Iris pigment epithelial cell (primary cell): Measurements from ENCODE around the gene ITGAL.

ENCODE experiments used
- DNase-seq: peaks from one replicate; pipeline ENCODE4 v3.0.0-alpha.2; 2011; ENCODE audit warnings: low read depth

ITGAL gene

DNA sequence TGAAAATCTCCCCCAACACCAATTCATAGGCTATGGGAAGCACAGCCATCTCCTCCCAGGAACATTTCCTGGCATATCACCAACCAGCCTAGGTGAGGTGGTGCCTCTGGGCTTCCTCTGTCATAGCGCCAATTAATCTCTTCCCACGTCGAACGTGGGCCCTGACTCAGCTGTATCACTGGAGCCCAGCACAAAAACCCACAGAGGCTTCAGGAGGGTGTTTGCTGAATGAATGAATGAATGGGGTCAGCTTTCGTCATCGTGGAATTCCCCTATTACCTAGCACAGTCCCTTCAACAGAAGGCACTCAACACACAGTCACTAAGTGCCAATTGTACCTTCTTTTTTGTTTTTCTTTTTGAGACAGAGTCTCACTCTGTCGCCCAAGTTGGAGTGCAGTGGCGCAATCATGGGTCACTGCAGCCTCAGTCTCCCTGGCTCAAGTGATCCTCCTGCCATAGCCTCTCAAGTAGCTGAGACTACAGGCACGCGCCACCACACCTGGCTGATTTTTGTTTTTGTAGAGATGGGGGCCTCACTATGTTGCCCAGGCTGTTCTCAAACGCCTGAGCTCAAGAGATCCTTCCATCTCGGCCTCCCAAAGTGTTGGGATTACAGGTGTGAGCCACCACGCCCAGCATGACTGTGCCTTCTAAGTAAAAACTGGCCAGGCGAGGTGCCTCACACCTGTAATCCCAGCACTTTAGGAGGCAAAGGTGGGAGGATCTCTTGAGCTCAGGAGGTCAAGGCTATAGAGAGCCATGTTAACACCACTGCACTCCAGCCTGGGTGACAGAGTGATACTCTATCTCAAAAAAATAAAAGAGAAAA, 94.8 kb downstream of the ITGAL start:
- DNase-seq: no peak

DNA sequence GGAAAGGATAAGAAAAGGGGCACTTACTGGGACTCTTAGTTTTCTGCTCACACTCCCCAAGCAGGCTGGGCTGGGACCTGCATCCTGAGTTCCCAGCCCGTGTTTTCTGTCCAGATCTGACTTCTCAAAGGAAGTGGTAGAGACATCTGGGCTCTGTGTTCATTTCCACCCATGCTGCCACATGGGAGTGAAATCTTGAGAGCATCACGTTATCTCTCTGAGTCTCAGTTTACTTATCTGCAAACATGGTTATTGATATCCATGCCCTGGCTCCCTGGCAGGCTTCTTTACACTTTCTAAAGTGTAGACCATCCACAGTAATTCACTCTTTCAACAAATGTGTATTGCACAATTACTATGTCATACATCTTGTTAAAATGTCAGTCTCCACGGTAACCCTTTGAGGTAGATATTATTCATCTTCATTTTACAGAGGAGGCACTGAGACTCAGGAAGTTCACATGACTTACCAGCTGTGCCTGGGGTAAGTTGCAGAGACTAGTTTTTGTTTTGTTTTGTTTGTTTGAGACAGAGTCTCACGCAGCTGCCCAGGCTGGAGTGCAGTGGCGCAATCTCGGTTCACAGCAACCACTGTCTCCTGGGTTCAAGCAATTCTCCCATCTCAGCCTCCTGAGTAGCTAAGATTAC, 95.6 kb downstream of the ITGAL start:
- peak; percentile 93 for DNase-seq

DNA sequence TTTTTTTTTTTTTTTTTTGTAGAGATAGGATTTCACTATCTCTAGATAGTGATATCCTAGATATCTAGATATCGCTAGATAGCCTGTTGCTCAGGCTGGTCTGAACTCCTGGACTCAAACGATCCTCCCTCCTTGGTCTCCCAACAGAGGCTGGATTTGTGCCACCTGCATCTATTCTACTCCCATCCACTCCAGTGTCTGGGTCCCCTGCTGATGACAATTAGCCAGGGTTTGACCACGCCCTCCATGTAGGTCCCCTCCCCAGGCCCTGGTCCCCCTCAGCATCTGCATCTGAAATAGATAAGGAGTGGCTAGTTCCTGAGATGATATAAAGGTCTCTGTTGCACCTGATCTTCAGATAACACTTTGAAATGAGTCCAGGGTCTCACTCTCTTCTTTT, 96.7 kb downstream of the ITGAL start:
- no peak for DNase-seq

DNA sequence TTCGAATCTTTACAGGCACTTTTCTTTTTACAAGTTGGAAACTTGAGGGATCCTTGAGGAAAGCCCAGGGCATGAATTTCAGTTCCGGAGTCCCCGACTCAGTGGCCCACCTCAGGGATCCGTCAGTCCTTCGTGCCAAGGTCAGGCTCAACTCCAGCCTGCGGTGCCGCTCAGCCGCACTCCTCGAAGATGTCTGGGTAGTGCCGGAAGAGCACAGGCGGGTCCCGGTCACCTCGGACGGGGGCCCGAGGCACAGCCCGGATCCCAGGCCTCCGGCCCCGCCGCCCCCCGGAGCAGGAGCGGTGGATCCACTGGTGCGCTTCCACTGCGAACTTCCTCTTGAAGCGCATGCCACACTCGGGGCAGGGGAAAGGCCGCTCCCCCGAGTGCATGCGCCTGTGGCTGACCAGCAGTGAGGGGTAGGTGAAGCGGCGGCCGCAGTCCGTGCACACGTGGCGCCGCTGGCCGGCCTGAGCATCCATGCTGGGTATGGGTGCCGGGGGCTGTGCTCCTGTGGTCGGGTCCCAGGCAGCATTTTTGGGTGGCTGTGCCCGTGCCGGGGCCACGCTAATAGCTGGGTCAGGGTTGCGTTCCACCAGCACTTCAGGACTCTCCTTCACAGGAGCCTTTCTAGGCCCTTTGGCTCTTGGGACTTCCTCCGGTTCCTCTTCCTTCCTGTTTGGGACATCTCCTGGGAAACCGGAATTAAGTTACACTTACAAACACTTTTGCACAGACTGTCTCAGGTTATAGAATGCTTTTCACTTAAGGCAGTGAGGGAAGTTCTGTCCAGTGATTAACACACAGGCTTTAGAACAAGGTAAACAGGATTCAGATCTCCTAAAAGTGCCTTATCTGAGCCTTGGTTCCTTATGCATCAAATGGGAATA, 97.4 kb downstream of the ITGAL start:
- no peak for DNase-seq

DNA sequence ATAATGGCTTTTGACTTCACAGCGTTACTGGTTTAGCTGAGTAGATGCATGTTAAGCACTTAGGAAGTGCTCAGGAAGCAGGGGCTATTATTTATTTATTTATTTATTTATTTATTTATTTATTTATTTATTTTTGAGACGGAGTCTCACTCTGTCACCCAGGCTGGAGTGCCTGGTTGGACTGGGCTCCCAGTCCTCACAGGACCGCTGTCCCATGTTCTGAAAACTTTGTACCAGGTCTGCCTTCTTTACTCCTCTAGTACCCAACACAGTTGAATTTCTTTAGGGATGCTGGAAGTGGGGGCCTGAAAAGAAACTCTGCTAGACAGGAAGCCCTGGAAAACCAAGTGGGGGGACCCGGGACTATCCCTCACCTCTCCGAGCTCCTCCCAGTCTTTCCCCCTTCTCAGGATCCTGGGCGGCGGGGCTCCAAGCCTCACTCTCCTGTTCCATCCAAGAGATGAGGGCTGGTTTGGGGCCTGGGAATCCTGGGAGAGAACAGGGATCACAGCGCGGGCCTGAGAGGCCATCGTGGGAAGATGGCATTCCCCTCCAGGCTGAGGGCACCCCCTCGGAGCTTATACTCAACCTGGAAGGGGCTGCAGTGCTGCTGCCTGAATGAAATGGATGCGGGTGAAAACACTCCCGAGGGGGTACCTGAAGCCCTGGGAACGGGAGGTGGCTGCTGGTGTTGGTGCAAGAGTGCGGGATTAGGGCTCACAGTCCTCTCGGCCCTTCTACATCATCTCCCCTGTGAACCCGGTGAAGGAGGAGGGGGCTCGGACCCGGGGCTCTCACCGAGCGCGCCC, 98.3 kb downstream of the ITGAL start:
- DNase-seq: no peak

DNA sequence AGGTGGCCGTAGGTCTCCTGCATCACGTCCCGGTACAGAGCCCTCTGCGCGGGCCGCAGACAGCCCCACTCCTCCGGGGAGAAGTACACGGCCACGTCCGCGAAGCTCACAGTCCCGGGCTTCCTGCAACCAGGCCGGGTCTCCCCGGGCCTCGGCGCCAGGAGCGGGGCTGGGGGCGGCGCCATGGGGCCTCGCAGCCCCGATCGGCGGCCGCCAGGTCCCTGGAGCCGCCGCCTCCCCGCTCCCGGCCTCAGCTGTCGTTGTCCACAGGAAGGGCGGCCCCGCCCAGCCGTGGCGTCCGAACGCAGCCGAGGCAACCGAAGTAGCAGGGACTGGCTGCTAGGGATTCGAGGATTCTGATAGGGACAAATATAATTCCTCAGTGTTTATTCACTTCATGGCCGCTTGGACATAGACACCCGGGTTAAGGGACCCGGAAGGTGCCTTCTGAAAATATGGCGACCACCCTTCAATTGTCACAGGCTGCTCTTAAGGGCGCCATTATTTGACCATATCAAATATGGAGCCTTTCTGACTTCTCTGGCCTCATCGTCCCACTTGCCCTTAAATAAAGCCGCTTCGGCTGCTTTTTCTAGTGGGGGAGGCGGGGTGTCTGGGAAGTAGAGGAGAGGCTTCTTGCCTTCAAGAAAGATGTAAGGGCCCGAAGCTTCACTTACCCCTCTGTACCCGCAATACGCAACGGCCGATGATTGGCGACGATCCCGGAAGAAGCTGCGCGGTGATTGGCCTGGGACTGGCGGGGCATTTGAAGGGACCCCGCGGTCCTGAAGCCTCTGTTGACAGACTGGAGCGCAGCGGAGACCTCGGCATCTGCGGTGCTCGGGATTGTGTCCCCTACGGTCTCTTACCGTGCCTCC, 99.1 kb downstream of the ITGAL start, which contains the start of gene ZNF688:
Gene ZNF688 (minus strand): TSS at position 270 of the 878 bp plus-strand sequence. CDS start 85 bp downstream, at position 185.
- peak; percentile 99 for DNase-seq
